Karpas-422 (cell line): ENCODE data around the gene HJURP. TPM values are rescaled to one million over a fixed set of nuclear protein-coding genes. Genes with fewer than 3 reads are reported as not detected.

ENCODE experiments used
- DNase-seq: peaks from one replicate; pipeline ENCODE4 v3.0.0-alpha.2; 2015
- H2AFZ ChIP-seq: fragments of 200-600 bp; sonication (generic); 2 replicates; pipeline ENCODE4 v1.6.1; 2014; ENCODE audit warnings: antibody characterized with exemption, low read length, mixed read lengths
- H3K27ac ChIP-seq: fragments of 200-600 bp; sonication (generic); 2 replicates; pipeline ENCODE4 v1.5.1; 2014; ENCODE audit warnings: mild to moderate bottlenecking, low read length, moderate library complexity
- H3K27me3 ChIP-seq: fragments of 200-600 bp; sonication (generic); 2 replicates; pipeline ENCODE4 v1.6.1; 2014; ENCODE audit warnings: low read length, mixed read lengths
- H3K36me3 ChIP-seq: fragments of 200-600 bp; sonication (generic); 2 replicates; pipeline ENCODE4 v1.6.1; 2014; ENCODE audit warnings: low read length, mixed read lengths; ENCODE audit not compliant: insufficient read depth
- H3K4me1 ChIP-seq: fragments of 200-600 bp; sonication (generic); 2 replicates; pipeline ENCODE4 v1.6.1; 2014; ENCODE audit warnings: mild to moderate bottlenecking, low read length, mixed read lengths
- H3K4me2 ChIP-seq: fragments of 200-600 bp; sonication (generic); 2 replicates; pipeline ENCODE4 v1.6.1; 2014; ENCODE audit warnings: low read length, low read depth, mild to moderate bottlenecking; ENCODE audit not compliant: poor library complexity, severe bottlenecking
- H3K4me3 ChIP-seq: fragments of 200-600 bp; sonication (generic); 2 replicates; pipeline ENCODE4 v1.5.1; 2014; ENCODE audit warnings: mild to moderate bottlenecking, antibody characterized with exemption, low read length, mixed read lengths
- H3K79me2 ChIP-seq: fragments of 200-600 bp; sonication (generic); 2 replicates; pipeline ENCODE4 v1.6.1; 2014; ENCODE audit warnings: mild to moderate bottlenecking, low read length, mixed read lengths
- H3K9ac ChIP-seq: fragments of 200-600 bp; sonication (generic); 2 replicates; pipeline ENCODE4 v1.6.0; 2014; ENCODE audit warnings: low read length
- H3K9me2 ChIP-seq: fragments of 200-600 bp; sonication (generic), shearing (Covaris generic); replicated peaks from 2 replicates; pipeline ENCODE4 v1.6.0; 2014; ENCODE audit warnings: mild to moderate bottlenecking, low read length, moderate library complexity; ENCODE audit not compliant: insufficient read depth
- H3K9me3 ChIP-seq: fragments of 300-700, 200-600 bp; sonication (generic); 2 replicates; pipeline ENCODE4 v1.6.1; 2014; ENCODE audit warnings: low read length, mixed read lengths
- H4K20me1 ChIP-seq: fragments of 200-600 bp; sonication (generic); 2 replicates; pipeline ENCODE4 v1.6.1; 2014; ENCODE audit warnings: mild to moderate bottlenecking, antibody characterized with exemption, low read length, low read depth; ENCODE audit not compliant: insufficient read depth
- total RNA-seq: library from RNA; depleted of rRNA; stranded (reverse); fragments of >200 nt; shearing (Covaris generic); gene quantifications from 2 replicates; pipeline ENCODE4 v1.2.3, GENCODE V29; 2014; ENCODE audit warnings: low replicate concordance

The HJURP gene
- total RNA-seq, 1 experiment from 2014 or later, result 29.0 TPM

DNA sequence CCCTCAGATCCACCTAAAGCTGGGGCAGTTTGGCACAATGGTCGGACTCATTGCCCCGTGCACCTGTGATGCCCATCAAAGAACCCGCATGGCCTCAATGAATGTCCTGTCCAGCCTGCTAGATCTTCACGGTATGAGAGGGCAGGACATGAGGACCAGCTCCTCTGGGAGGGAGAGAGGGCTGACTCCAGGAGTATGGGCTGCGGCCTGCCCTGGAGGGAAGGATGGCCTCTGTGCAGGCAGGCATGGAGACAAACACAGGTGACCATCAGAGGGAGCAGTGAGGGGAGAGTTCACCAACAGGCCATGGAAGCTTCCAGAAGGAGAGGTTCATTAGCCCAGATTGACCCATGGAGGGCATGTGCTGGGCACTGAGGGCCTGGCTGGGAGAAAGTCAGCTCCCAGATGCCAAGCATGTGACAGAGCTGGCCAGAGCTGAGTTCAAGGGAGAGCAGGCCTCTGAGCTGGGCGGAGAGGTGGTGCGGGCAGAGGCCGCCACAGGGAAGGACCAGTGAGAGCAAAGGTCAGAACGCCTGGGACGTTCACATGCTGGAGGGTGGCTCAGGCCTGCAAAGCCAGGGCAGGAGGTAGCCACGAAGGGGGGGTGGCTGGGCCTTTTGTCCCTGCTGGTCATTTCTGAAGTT is 36.2 kb downstream of the HJURP start:
- no peak for DNase-seq
- Histone ChIP-seq H3K36me3 (no peaks in the 10 kb centered on the region), H3K4me3 (no peak overlapping the region), H3K27ac (no peak overlapping the region), H3K79me2 (no peaks in the 10 kb centered on the region), H3K4me2 (no peak overlapping the region), H3K9ac (no peak overlapping the region), H3K9me3 (no peaks in the 10 kb centered on the region), H3K9me2 (no peaks in the 10 kb centered on the region), H4K20me1 (no peaks in the 10 kb centered on the region), H3K27me3 (no peaks in the 10 kb centered on the region), H3K4me1 (peaks cover 59% of the 10 kb centered on the region), H2AFZ (no peak overlapping the region)

DNA sequence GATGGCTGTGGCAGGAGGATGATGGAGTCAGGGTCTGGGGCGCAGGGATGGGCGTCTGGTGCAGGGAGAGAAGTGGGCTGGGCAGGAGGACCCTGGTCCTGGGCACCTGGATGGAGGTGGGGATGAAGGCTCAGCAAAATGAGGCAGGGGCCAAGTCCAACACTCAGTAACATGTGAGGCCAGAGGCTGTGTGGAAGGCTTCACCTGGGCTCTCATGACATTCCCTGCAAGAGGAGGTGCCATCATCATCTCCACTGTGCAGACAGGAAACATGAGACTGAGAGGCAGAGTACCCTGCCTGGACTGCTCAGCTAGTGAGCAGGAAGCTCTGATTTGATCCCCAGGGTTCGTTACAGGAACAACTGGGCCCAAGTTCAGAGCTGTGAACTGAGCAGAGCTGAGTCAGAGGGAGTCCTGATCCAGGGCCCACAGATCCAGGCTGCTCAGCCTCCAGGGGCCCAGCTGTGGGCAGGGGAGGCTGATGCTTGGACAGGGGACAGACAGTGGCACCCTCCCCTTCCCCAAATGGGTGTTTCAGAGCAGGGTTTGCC is 36.9 kb downstream of the HJURP start:
- Histone ChIP-seq H2AFZ (no peak overlapping the region), H3K4me3 (no peak overlapping the region), H3K4me2 (no peak overlapping the region), H3K36me3 (no peaks in the 10 kb centered on the region), H3K79me2 (no peaks in the 10 kb centered on the region), H3K9me2 (no peaks in the 10 kb centered on the region), H3K27me3 (no peaks in the 10 kb centered on the region), H3K4me1 (peaks cover 53% of the 10 kb centered on the region), H3K9me3 (no peaks in the 10 kb centered on the region), H3K9ac (no peak overlapping the region), H3K27ac (no peak overlapping the region), H4K20me1 (no peaks in the 10 kb centered on the region)
- DNase-seq, result no peak

DNA sequence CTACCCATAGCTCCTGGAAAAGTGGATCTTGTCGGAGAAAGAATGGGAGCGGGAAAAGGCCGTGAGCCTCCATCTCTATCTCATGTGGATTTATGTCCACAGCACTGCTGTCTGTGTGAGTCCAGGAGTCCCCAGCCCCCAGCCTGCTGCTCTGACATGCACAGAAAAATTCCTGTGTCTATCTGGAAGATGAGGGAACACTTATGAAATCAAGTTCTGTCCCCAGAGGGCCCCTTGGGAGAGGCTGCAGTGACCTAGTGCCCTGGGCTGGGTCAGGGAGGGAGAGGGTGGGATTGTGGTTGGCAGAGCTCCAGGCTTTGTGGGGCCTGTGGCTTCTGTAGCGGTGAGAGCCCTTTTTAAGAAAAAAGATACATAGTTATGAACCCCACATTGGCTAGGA is 37.6 kb downstream of the HJURP start:
- peaks cover 49% of the 10 kb centered on the region for H3K4me1 ChIP-seq
- no peaks in the 10 kb centered on the region for H3K9me3 ChIP-seq
- H3K9me2 ChIP-seq, result no peaks in the 10 kb centered on the region
- no peak for DNase-seq
- H4K20me1 ChIP-seq, result no peaks in the 10 kb centered on the region
- H3K4me2 ChIP-seq, result no peak overlapping the region
- H3K79me2 ChIP-seq, result no peaks in the 10 kb centered on the region
- no peak overlapping the region for H3K9ac ChIP-seq
- no peaks in the 10 kb centered on the region for H3K27me3 ChIP-seq
- no peaks in the 10 kb centered on the region for H3K36me3 ChIP-seq
- no peak overlapping the region for H3K4me3 ChIP-seq
- H3K27ac ChIP-seq, result no peak overlapping the region
- H2AFZ ChIP-seq, result no peak overlapping the region

DNA sequence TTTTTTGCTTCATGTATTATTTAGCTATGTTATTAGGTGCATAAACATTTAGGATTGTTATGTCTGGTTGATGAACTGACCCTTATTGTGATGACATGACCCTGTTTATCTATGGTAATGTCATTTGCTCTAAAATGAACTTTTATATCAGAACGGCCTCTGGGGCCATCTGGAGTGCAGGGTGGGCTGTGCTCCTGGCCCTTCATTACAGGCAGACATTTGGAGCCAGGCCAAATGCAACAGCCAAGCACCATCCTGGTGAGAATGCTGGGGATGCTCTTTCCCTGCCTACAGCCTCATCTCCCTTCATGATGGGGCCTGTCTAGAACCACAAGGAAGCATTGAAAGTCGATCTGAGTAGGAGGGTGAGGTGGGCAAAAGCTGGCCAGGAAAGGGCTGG is 38.0 kb downstream of the HJURP start:
- Histone ChIP-seq H3K9me3 (no peaks in the 10 kb centered on the region), H3K9ac (no peak overlapping the region), H3K79me2 (no peaks in the 10 kb centered on the region), H3K4me2 (no peak overlapping the region), H3K4me1 (peaks cover 45% of the 10 kb centered on the region), H3K27ac (no peak overlapping the region), H4K20me1 (no peaks in the 10 kb centered on the region), H2AFZ (no peak overlapping the region), H3K36me3 (no peaks in the 10 kb centered on the region), H3K27me3 (no peaks in the 10 kb centered on the region), H3K9me2 (no peaks in the 10 kb centered on the region), H3K4me3 (no peak overlapping the region)
- DNase-seq, result no peak

DNA sequence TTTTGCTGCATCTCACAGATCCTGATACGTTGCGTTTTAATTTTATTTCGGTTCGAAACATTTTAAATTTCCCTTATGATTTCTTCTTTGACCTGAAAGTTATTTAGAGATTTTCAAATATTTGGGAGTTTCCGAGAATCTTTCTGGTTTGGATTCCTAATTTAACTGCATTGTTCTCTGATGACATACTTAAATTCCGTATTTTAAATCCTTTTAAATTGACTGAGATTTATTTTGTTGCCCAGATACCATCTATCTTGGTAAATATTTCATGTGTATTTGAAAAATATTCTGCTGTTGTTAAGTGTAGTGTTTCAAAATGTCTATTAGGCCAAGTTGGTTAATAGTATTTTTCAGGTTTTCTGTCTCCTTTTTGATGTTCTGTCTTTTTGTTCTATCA is 38.5 kb downstream of the HJURP start:
- Histone ChIP-seq H3K4me1 (peaks cover 42% of the 10 kb centered on the region), H3K79me2 (no peaks in the 10 kb centered on the region), H3K4me2 (no peak overlapping the region), H3K27ac (no peak overlapping the region), H3K9me3 (no peaks in the 10 kb centered on the region), H3K9me2 (no peaks in the 10 kb centered on the region), H3K36me3 (no peaks in the 10 kb centered on the region), H4K20me1 (no peaks in the 10 kb centered on the region), H3K9ac (no peak overlapping the region), H3K27me3 (no peaks in the 10 kb centered on the region), H3K4me3 (no peak overlapping the region), H2AFZ (no peak overlapping the region)
- no peak for DNase-seq

DNA sequence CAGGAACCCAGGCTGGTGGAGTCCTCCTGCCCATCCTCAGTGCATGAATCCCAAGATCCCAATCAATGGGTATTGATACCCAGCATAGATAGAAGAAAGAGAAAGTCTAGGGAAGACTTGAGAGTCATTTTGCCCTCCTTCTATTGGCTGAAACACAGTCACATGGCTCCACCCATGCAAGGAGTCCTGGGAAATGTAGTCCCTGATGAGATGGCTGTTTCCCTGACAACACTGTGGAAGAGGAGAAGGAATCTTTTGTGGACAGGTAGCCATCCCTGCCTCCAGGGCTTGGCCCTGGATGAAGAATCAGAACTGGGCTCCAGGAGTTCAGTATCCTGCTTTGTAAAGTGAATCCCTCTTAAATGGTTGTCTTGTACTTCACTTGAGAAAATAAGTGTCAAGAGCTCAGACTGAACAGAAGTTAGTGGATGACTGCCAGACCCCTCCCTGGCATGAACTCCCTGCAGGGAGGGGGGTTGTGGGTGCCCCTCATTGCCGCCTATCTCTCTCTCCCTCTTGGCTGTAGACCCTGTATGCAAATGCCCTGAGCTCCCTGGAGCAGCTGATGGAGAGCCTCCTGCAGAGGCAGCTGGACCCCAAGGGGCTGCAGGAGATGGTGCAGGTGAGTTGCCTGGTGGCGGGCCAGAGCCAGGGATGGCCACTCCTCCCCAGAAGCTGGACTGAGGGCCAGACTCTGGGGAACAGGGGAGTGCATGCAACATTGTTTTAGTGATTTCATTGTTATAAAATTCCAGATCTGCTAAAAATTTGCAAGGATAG is 40.1 kb downstream of the HJURP start:
- Histone ChIP-seq H3K27me3 (no peaks in the 10 kb centered on the region), H3K36me3 (no peaks in the 10 kb centered on the region), H3K27ac (no peak overlapping the region), H3K9me3 (no peaks in the 10 kb centered on the region), H3K4me2 (peak overlapping the region; percentile 20), H3K9me2 (no peaks in the 10 kb centered on the region), H4K20me1 (no peaks in the 10 kb centered on the region), H3K79me2 (no peaks in the 10 kb centered on the region), H2AFZ (no peak overlapping the region), H3K4me1 (peaks cover 34% of the 10 kb centered on the region), H3K9ac (no peak overlapping the region), H3K4me3 (no peak overlapping the region)
- DNase-seq, result peak; percentile 58

DNA sequence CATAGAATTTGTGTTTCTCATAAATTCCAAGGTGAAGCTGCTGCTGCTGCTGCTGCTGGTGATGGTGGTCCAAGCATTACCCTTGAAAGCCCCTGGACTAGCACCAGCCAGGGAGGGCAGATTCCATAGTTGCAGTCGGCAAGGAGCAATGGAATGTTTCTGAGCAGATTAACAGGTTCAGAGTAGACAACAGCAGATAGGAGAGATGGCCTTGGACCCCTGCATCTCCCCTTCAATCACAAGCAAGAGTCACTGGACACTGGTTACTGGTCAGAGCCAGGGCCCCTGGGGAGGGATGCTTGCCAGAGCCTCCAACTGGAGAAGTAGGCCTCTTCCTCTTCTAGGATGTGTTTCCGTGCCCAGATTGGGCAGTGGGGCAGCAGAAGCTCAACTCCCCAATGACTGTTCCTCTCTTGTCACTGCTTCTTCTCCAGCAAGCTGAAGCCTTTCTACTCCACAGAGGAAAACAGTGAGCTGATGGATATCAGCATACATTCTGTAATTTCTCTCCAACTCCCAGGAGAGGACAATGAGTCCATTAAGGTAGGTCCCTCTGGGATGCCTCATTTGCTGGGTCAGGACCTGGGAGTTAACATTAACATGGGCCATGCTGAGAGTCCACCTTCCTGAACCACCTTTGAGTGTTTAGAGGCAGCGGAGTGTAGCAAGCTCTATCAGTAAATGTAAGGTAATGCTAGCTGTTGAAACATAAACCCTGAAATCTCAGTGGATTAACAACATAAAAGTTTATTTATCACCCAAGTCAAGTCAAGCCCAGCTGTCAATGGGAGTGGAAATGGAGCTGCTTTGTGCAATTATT is 40.9 kb downstream of the HJURP start:
- H3K9ac ChIP-seq, result no peak overlapping the region
- no peaks in the 10 kb centered on the region for H4K20me1 ChIP-seq
- H2AFZ ChIP-seq, result no peak overlapping the region
- no peaks in the 10 kb centered on the region for H3K27me3 ChIP-seq
- no peak overlapping the region for H3K4me2 ChIP-seq
- peaks cover 34% of the 10 kb centered on the region for H3K4me1 ChIP-seq
- no peaks in the 10 kb centered on the region for H3K79me2 ChIP-seq
- DNase-seq, result no peak
- no peaks in the 10 kb centered on the region for H3K9me3 ChIP-seq
- H3K27ac ChIP-seq, result no peak overlapping the region
- no peaks in the 10 kb centered on the region for H3K9me2 ChIP-seq
- H3K4me3 ChIP-seq, result no peak overlapping the region
- H3K36me3 ChIP-seq, result no peaks in the 10 kb centered on the region

DNA sequence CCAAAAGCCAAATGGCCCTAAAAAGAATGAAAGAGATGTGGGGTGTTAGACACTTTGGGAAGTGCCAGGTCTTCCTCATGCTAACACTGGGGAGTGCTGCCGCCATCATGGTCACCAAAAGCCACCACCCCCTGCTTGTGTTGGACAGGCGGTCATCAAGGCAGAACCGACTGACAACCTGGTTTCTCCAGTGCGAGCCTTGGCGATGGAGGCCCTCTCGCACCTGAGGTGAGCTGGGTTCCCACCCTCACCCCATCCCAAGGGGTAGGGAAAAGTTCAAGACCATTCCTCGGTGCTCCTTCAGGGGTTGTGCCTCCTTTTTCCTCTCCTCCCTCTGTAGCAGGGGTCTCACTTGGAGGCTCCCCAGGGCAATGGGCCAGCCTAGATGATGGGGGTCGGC is 42.6 kb downstream of the HJURP start:
- no peak for DNase-seq
- H3K4me1 ChIP-seq, result peaks cover 29% of the 10 kb centered on the region
- no peak overlapping the region for H3K27ac ChIP-seq
- H3K4me2 ChIP-seq, result no peak overlapping the region
- H3K9me3 ChIP-seq, result no peaks in the 10 kb centered on the region
- no peaks in the 10 kb centered on the region for H3K36me3 ChIP-seq
- H3K9ac ChIP-seq, result no peak overlapping the region
- no peak overlapping the region for H3K4me3 ChIP-seq
- no peaks in the 10 kb centered on the region for H3K79me2 ChIP-seq
- H3K27me3 ChIP-seq, result no peaks in the 10 kb centered on the region; the same call in 1 of the 2 replicates
- H4K20me1 ChIP-seq, result no peaks in the 10 kb centered on the region
- H3K9me2 ChIP-seq, result no peaks in the 10 kb centered on the region
- no peak overlapping the region for H2AFZ ChIP-seq
